Hepatocyte (in vitro differentiated cells): Measurements from ENCODE around the gene OAS1.

Source experiments
- EZH2 ChIP-seq: fragments of 200-600 bp; sonication (generic); IDR thresholded peaks from 2 replicates; pipeline ENCODE4 v1.6.1; 2016; ENCODE audit warnings: antibody characterized with exemption, mild to moderate bottlenecking, borderline replicate concordance
- EZH2phosphoT487 ChIP-seq: fragments of 200-600 bp; sonication (generic); IDR thresholded peaks from one replicate; pipeline ENCODE4 v1.6.1; 2018; ENCODE audit warnings: antibody characterized with exemption, mild to moderate bottlenecking, low read depth, moderate library complexity; ENCODE audit not compliant: unreplicated experiment, severe bottlenecking
- TF ChIP-seq, protein P1 (sequence below): fragments of 200-600 bp; sonication (generic); IDR thresholded peaks from 2 replicates; pipeline ENCODE4 v1.5.1; 2016; ENCODE audit warnings: antibody characterized with exemption, mild to moderate bottlenecking; ENCODE audit not compliant: poor library complexity

DNA sequence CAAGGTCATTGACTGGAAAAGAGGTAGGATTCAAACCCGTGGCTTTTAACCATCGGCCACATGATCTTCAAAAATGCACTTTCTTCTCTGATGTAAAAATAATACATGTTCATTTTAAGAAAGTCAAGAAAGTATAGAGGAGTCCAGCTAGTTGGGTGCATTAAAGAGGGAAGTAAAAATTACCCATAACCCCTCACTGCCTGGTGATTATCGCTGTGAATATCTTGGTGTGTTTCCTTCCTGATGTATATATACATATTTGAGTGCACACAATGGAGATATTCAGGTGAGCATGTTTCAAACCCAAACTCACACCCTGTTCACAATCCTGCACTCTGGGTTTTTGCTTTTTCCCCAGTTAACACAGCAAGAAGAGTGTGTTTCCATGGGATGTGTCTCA, 47.5 kb upstream of the OAS1 start:
- TF ChIP-seq, protein P1, sequence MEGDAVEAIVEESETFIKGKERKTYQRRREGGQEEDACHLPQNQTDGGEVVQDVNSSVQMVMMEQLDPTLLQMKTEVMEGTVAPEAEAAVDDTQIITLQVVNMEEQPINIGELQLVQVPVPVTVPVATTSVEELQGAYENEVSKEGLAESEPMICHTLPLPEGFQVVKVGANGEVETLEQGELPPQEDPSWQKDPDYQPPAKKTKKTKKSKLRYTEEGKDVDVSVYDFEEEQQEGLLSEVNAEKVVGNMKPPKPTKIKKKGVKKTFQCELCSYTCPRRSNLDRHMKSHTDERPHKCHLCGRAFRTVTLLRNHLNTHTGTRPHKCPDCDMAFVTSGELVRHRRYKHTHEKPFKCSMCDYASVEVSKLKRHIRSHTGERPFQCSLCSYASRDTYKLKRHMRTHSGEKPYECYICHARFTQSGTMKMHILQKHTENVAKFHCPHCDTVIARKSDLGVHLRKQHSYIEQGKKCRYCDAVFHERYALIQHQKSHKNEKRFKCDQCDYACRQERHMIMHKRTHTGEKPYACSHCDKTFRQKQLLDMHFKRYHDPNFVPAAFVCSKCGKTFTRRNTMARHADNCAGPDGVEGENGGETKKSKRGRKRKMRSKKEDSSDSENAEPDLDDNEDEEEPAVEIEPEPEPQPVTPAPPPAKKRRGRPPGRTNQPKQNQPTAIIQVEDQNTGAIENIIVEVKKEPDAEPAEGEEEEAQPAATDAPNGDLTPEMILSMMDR = no peak
- TF ChIP-seq EZH2phosphoT487 (no peak), EZH2 (no peak)
